Measurements from ENCODE around the gene SDR42E1.
"Not testable (repeated sequence)": the region's sequence is repeated elsewhere in the genome, so short reads cannot be mapped to it uniquely, and the experiment has no call there.

Gene SDR42E1

GRCh38 chr16:81997738-81998137, 13.5 kb downstream of the SDR42E1 start:
- no peak for DNase-seq

GRCh38 chr16:81996664-81997509, 14.4 kb downstream of the SDR42E1 start:
- no peak for DNase-seq

- no peak for DNase-seq
Observed at GRCh38 chr16:81995651-81996050, 15.6 kb downstream of the SDR42E1 start.

- DNase-seq = no peak
Observed at GRCh38 chr16:81994485-81994884, 16.8 kb downstream of the SDR42E1 start.

- DNase-seq = no peak
Observed at GRCh38 chr16:81992859-81993258, 18.4 kb downstream of the SDR42E1 start.

- no peak for DNase-seq
Observed at GRCh38 chr16:81987706-81988105, 23.6 kb downstream of the SDR42E1 start.

- DNase-seq = no peak
Observed at GRCh38 chr16:81987121-81987520, 24.1 kb downstream of the SDR42E1 start.

DNA sequence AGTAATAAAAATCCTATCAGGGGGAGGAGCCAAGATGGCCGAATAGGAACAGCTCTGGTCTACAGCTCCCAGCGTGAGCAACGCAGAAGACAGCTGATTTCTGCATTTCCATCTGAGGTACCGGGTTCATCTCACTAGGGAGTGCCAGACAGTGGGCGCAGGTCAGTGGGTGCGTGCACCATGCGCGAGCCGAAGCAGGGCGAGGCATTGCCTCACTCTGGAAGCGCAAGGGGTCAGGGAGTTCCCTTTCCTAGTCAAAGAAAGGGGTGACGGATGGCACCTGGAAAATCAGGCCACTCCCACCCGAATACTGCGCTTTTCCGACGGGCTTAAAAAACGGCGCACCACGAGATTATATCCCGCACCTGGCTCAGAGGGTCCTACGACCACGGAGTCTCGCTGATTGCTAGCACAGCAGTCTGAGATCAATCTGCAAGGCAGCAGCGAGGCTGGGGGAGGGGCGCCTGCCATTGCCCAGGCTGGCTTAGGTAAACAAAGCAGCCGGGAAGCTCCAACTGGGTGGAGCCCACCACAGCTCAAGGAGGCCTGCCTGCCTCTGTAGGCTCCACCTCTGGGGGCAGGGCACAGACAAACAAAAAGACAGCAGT, 33.8 kb downstream of the SDR42E1 start:
- DNase-seq = not testable (repeated sequence)

- DNase-seq = no peak
Observed at GRCh38 chr16:81975637-81976036, 35.6 kb downstream of the SDR42E1 start.

- DNase-seq = no peak
Observed at GRCh38 chr16:81973737-81974136, 37.5 kb downstream of the SDR42E1 start.

DNA sequence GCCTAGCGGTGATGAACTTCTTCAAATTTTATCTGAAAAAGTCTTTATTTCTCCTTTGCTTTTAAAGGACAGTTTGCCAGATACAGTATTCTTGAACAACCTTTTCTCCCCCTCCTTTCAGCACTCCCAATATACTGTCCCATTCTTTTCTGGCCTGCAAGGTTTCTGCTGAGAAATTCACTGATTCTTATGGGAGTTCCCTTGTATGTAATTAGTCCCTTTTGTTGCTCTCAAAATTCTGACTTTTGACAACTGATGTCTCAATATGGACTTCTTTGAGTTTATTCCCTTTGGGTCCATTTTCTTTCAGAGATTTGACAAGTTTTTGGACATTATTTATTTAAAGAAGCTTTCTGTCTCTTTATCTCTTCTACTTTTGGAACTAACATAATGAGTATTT, 39.4 kb downstream of the SDR42E1 start:
- no peak for DNase-seq

- no peak for DNase-seq
Observed at GRCh38 chr16:81967358-81967757, 43.9 kb downstream of the SDR42E1 start.

DNA sequence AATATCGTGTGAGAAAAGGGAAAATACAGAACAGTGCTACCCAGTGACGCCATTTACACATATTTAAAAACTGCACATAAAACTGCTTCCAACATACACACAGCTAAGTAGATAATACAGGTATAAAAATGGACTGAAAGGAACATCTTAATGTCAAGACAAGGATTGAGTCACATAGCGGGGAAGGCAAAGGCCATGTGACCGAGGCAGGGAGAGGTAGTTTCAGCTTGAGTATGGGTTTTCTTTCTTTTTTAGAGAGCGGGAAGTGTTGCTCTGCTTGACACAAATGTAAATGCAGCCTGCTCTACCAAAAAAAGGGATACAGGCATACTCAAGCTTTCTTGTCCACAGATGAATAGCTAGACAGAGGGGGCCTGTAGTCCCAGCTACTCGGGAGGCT, 46.5 kb downstream of the SDR42E1 start:
- no peak for DNase-seq

GRCh38 chr16:81956213-81956948, 54.9 kb downstream of the SDR42E1 start:
- no peak for DNase-seq

- no peak for DNase-seq
Observed at GRCh38 chr16:81951564-81951963, 59.7 kb downstream of the SDR42E1 start.

DNA sequence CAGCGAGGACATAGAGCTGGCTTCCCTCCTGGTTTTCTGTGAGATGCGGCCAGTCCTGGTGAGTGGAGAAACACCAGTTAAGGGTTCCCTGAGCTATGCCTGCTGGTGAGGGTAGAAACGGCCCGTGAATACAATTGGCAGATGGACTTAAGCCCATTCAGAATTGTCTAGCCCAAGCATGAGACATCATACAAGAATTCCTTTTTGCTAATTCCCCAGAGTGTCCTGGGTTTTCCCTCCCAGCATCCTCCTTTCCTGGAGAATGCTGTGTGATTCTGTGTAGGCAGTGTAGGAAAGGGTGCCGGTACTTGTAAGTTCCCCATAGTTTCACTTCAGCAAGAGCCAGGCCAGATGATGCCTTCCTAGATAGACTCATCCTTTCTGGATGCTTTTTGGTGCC, 65.1 kb downstream of the SDR42E1 start:
- no peak for DNase-seq

GRCh38 chr16:81945665-81946064, 65.6 kb downstream of the SDR42E1 start:
- no peak for DNase-seq

- no peak for DNase-seq
Observed at GRCh38 chr16:81942007-81942601, 69.2 kb downstream of the SDR42E1 start.

DNA sequence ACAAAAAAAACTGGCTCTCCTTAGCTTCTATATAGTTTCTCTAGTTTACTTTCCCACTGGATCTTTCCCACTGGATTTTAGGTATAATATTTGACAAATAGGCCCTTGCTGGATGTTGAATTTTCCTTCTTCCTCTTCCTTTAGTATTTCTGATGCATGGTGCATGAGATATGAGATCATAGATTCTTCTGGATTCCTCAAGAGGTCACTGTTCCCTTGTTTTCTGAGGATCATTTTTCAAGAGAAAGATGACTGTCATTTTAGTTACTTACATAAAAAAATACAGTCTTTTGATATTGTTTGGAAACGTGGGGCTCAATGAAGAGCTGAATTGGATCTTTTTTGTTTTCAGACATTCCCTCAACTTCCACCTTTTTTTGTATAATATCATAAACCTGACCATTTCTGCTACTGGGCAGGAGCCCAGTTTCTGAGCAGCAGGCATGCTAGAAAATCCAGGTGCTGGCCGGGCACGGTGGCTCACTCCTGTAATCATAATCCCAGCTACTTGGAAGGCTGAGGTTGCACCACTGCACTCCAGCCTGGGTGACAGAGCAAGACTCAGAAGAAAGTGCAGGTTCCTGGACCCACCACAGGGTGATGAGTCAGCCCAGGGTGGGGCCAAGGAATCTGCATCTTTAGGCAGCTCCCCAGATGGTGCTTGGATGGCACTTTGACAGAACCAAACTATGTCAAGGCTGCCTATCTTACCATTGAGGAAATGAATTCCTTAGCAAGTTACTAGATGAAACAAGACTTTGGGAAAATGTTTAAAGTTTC, 70.3 kb downstream of the SDR42E1 start:
- no peak for DNase-seq

- no peak for DNase-seq
Observed at GRCh38 chr16:81939164-81940056, 71.9 kb downstream of the SDR42E1 start.

Measured in activated CD8-positive, alpha-beta memory T cell treated with anti-CD3 and anti-CD28 coated beads, Interleukin-2, amount 50 U/mL, for 4 hours (primary cell).